SK-N-SH (cell line): ENCODE results near the gene NOXRED1. TPM values are rescaled to one million over a fixed set of nuclear protein-coding genes. Genes with fewer than 3 reads are reported as not detected.
A peak's percentile ranks its signal among the peaks of the same experiment; 100 is the strongest.

Source experiments
- CTCF ChIA-PET: fragments of 300-600, 350-600 bp; formaldehyde crosslinking; extraction: SDS; loops from one replicate; lab custom pipeline; 2021; lab: Yijun Ruan, JAX
- POLR2A ChIA-PET: fragments of 350-600 bp; sonication (Branson Sonifier 250); formaldehyde crosslinking; extraction: SDS; loops from one replicate; lab custom pipeline; 2020; ENCODE audit warnings: antibody characterized with exemption, inconsistent platforms; lab: Yijun Ruan, JAX
- DNase-seq: peaks from one replicate; pipeline ENCODE4 v3.0.0; 2012
- H2AFZ ChIP-seq: fragments of 200-600 bp; sonication (generic); 2 replicates; pipeline ENCODE4 v1.8.1; 2016; ENCODE audit warnings: antibody characterized with exemption, mild to moderate bottlenecking, low read depth
- H3F3A ChIP-seq: fragments of 200-600 bp; sonication (generic); replicated peaks from 2 replicates; pipeline ENCODE3; 2016; ENCODE audit warnings: antibody characterized with exemption, mild to moderate bottlenecking; ENCODE audit not compliant: insufficient read depth
- H3K27ac ChIP-seq, 2 experiments: fragments of 200-500 bp in 1 of 2; fragments of 200-600 bp in 1 of 2; sonication (Bioruptor generic) in 1 of 2; sonication (generic), shearing (Covaris generic) in 1 of 2; 2 replicates each; pipeline versions ENCODE4 v1.5.1 to v1.6.1; 2014 to 2016; ENCODE audit warnings: low read depth in 2 of 2, inconsistent platforms in 1 of 2, low read length in 1 of 2, mild to moderate bottlenecking in 1 of 2, mixed read lengths in 1 of 2
- H3K27me3 ChIP-seq: fragments of 200-600 bp; sonication (generic), shearing (Covaris generic); 2 replicates; pipeline ENCODE4 v1.6.1; 2016; ENCODE audit warnings: mixed run types; ENCODE audit not compliant: insufficient read depth
- H3K36me3 ChIP-seq, 2 experiments: fragments of 200-500 bp in 1 of 2; fragments of 200-600 bp in 1 of 2; sonication (Bioruptor generic) in 1 of 2; sonication (generic) in 1 of 2; replicated peaks in 1 of 2; 2 replicates each; pipeline versions ENCODE3 to v1.5.1; 2014 to 2016; ENCODE audit warnings: low read length in 1 of 2, mild to moderate bottlenecking in 1 of 2; ENCODE audit not compliant: insufficient read depth in 2 of 2, control insufficient read depth in 1 of 2
- H3K4me1 ChIP-seq, 2 experiments: fragments of 200-500 bp in 1 of 2; fragments of 200-600 bp in 1 of 2; sonication (Bioruptor generic) in 1 of 2; sonication (generic), shearing (Covaris generic) in 1 of 2; 2 replicates each; pipeline versions ENCODE4 v1.5.1 to v1.6.1; 2014 to 2016; ENCODE audit warnings: low read depth in 1 of 2, low read length in 1 of 2, mixed run types in 1 of 2; ENCODE audit not compliant: insufficient read depth in 2 of 2, control insufficient read depth in 1 of 2
- H3K4me2 ChIP-seq: fragments of 200-600 bp; sonication (generic), shearing (Covaris generic); 2 replicates; pipeline ENCODE4 v1.6.1; 2017; ENCODE audit warnings: mixed run types
- H3K4me3 ChIP-seq, 2 experiments: fragments of 200-500 bp in 1 of 2; fragments of 200-600 bp in 1 of 2; sonication (Bioruptor generic) in 1 of 2; sonication (generic), shearing (Covaris generic) in 1 of 2; 2 replicates each; pipeline versions ENCODE4 v1.5.1 to v1.8.1; 2014 to 2016; ENCODE audit warnings: low read depth in 2 of 2, inconsistent platforms in 1 of 2, low read length in 1 of 2, mild to moderate bottlenecking in 1 of 2, mixed read lengths in 1 of 2, moderate library complexity in 1 of 2
- H3K79me2 ChIP-seq: fragments of 200-600 bp; sonication (generic); 2 replicates; pipeline ENCODE4 v1.8.1; 2017; ENCODE audit warnings: mild to moderate bottlenecking; ENCODE audit not compliant: insufficient read depth
- H3K9ac ChIP-seq: fragments of 200-600 bp; sonication (generic); 2 replicates; pipeline ENCODE4 v1.6.1; 2017; ENCODE audit warnings: mixed run types
- H3K9me2 ChIP-seq: fragments of 200-600 bp; sonication (generic); 2 replicates; pipeline ENCODE4 v1.6.1; 2017; ENCODE audit warnings: mixed run types
- H3K9me3 ChIP-seq: fragments of 200-600 bp; sonication (generic); 2 replicates; pipeline ENCODE4 v1.6.1; 2017; ENCODE audit warnings: mixed run types, mild to moderate bottlenecking, moderate library complexity
- H4K20me1 ChIP-seq: fragments of 200-600 bp; sonication (generic); 2 replicates; pipeline ENCODE4 v1.6.1; 2017; ENCODE audit warnings: mild to moderate bottlenecking, mixed run types; ENCODE audit not compliant: insufficient read depth
- MXI1 ChIP-seq: IDR thresholded peaks from 2 replicates; pipeline ENCODE4 v1.6.1; 2012; ENCODE audit warnings: mild to moderate bottlenecking, low read depth, low read length, improper control_type of control experiment
- RAD21 ChIP-seq: IDR thresholded peaks from 2 replicates; pipeline ENCODE4 v1.6.1; 2012; ENCODE audit warnings: mild to moderate bottlenecking, low read length
- RCOR1 ChIP-seq: fragments of 150-350 bp; IDR thresholded peaks from 2 replicates; pipeline ENCODE4 v1.6.1; 2017; ENCODE audit warnings: antibody characterized with exemption, low read length
- REST ChIP-seq: IDR thresholded peaks from 2 replicates; pipeline ENCODE4 v1.6.1; 2012; ENCODE audit warnings: mild to moderate bottlenecking, low read depth, low read length, moderate library complexity
- RFX5 ChIP-seq: IDR thresholded peaks from 2 replicates; pipeline ENCODE4 v1.6.1; 2012; ENCODE audit warnings: mild to moderate bottlenecking, improper control_type of control experiment, low read length
- RXRA ChIP-seq: IDR thresholded peaks from 2 replicates; pipeline ENCODE4 v1.4.0; 2012; ENCODE audit warnings: low read depth, mild to moderate bottlenecking, borderline replicate concordance
- SIN3A ChIP-seq: IDR thresholded peaks from 2 replicates; pipeline ENCODE4 v1.6.1; 2012; ENCODE audit warnings: low read depth, mild to moderate bottlenecking, low read length, moderate library complexity, borderline replicate concordance
- TCF12 ChIP-seq: IDR thresholded peaks from 2 replicates; pipeline ENCODE4 v1.4.0; 2012
- WGBS: methylation state at CpG from one replicate; pipeline ENCODE4 v1.1.6; 2017; ENCODE audit warnings: low lambda C conversion rate; 5-methylcytosine and 5-hydroxymethylcytosine counted together
- polyA plus RNA-seq, 3 experiments: library from polyadenylated mRNA; depleted of rRNA; stranded (reverse); fragments of >200 nt; gene quantifications; 2 replicates each; pipeline ENCODE4 v1.2.3, GENCODE V29; 2012
- TF ChIP-seq, protein P1 (sequence below): IDR thresholded peaks from 2 replicates; pipeline ENCODE4 v1.4.0; 2012; ENCODE audit warnings: low read depth, borderline replicate concordance

NOXRED1 gene
- polyA plus RNA-seq, 1 of the 3 experiments (the other 2 are of a cell fraction), result 0.21 TPM

DNA sequence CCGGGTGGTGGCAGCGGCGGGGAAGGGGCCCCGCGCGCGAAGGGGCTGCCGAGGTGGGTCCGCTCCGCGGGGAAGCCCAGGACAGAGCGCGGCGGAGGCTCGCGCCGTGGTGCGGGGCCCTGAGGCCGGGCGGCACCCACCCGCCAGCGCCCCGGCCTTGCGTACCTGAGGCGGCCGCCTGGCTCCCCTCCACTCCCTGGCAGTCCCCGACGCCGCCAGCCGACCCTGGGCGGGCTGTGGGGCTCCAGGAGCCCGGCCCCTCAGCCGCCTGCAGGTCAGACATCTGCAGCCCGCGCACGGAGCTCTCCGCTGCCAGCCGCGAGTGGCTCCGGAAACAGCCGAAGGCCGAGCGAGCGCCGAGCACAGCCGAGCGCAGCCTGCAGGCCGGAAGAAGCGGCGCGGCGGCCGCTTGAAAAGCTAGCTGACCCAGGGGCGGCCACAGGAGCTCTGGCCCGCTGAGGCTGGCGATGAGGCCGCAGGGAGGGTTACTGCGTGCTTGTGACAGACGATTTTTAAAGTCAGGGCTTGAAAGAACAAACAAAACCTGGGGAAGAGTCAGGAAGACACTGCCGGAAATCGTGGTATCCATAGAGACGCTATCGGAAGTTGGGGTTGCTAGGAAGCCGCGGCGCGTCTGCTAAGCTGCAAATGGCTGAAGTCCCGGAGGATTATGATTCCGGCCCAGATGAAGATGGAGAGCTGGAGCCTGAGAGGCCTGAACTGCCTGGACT lies 46.4 kb downstream of the NOXRED1 start, which contains the start of the genes SAMD15 and TMED8 (continued):
- no peak for TF ChIP-seq REST
- TF ChIP-seq RCOR1, result no peak
- TF ChIP-seq RFX5, result peak; percentile 74
- TF ChIP-seq RXRA, result no peak
- no peak for TF ChIP-seq RAD21
- peak; percentile 88 for TF ChIP-seq SIN3A
- TF ChIP-seq, protein P1, sequence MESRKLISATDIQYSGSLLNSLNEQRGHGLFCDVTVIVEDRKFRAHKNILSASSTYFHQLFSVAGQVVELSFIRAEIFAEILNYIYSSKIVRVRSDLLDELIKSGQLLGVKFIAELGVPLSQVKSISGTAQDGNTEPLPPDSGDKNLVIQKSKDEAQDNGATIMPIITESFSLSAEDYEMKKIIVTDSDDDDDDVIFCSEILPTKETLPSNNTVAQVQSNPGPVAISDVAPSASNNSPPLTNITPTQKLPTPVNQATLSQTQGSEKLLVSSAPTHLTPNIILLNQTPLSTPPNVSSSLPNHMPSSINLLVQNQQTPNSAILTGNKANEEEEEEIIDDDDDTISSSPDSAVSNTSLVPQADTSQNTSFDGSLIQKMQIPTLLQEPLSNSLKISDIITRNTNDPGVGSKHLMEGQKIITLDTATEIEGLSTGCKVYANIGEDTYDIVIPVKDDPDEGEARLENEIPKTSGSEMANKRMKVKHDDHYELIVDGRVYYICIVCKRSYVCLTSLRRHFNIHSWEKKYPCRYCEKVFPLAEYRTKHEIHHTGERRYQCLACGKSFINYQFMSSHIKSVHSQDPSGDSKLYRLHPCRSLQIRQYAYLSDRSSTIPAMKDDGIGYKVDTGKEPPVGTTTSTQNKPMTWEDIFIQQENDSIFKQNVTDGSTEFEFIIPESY, result no peak
- no peak for TF ChIP-seq TCF12

DNA sequence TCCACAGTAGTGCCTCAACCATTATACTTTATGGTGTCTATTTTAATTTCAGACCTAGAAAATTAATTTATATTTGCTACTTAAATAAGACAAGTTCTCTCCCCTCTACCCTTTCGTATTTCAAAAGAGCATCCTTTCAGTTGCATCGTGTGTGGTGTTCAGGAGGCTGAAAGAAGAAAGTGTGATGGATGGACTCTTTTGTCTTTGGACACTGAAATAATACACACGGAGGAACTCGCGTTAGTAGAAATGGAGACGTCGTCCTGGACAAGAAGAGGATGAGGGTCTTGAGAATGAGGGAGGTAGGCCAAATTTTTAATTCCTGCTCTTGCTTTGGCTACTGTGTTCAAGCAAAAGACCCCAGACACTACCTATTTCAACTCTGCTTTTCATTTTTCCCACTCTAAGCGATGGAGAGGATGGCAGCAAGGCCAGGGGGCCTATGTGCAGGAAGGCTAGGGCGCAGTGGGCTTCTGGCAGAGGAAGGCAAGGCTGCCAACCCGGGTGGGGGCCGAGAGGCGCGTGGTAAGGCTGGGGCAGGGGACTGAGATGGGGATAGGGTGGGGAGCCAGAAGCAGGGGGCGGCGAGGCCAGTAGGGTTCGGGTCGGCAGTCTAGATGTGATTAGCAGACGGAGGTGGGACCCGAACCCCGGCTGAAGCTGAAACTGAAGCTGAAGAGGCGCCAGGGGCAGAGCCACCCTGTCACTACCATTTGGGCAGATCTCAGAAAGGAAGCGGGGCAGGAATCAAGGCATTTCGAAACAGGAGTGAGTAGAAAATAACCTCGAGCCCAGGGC lies 47.2 kb downstream of the NOXRED1 start:
- peak overlapping the region; percentile 87 for H3K9ac ChIP-seq
- H4K20me1 ChIP-seq, result no peaks in the 10 kb centered on the region
- CTCF ChIA-PET, result interaction anchor here (0.6 to 1.3 kb wide), 6 partner anchors 11 to 224 kb away, joined by 3 to 5 read pairs (median 4); partner anchors contain the start of gene AHSA1
- H3K27ac ChIP-seq, result peak overlapping the region; percentile 97 to 99
- H3K9me3 ChIP-seq, result no peaks in the 10 kb centered on the region
- H3K4me2 ChIP-seq, result peak overlapping the region; percentile 90
- TF ChIP-seq RAD21 (no peak), MXI1 (0 out of 2 replicates have a peak, but pooled peaks have one; percentile 23)
- TF ChIP-seq, all 33 proteins: peak for 1
- H3K9me2 ChIP-seq, result no peaks in the 10 kb centered on the region
- 24% methylated on average over 23 of the region's 24 CpGs for WGBS
- peak; percentile 69 for DNase-seq
- POLR2A ChIA-PET, result interaction anchor here (1.0 to 2.2 kb wide), 6 partner anchors 19 to 332 kb away, joined by 3 to 10 read pairs (median 3); partner anchors contain the start of genes AHSA1, GSTZ1, POMT2 and VIPAS39
- H2AFZ ChIP-seq, result peak overlapping the region; percentile 96
- no peaks in the 10 kb centered on the region for H3K27me3 ChIP-seq
- peaks cover 36% of the 10 kb centered on the region; the same call in 1 of the 2 replicates for H3K79me2 ChIP-seq
- no peaks in the 10 kb centered on the region for H3K36me3 ChIP-seq
- peaks cover 4 to 11% of the 10 kb centered on the region in 2 experiments; a peak in 3 of 4 replicates for H3K4me1 ChIP-seq
- H3F3A ChIP-seq, result no peaks in the 10 kb centered on the region
- peak overlapping the region; percentile 95 to 98 for H3K4me3 ChIP-seq
